Measurements from ENCODE around the gene UBR3. TPM values are rescaled to one million over a fixed set of nuclear protein-coding genes. Genes with fewer than 3 reads are reported as not detected.

UBR3 gene
- total and polyA plus RNA-seq, 2 experiments from 2014 or later, result 10.7 to 28.0 TPM

DNA sequence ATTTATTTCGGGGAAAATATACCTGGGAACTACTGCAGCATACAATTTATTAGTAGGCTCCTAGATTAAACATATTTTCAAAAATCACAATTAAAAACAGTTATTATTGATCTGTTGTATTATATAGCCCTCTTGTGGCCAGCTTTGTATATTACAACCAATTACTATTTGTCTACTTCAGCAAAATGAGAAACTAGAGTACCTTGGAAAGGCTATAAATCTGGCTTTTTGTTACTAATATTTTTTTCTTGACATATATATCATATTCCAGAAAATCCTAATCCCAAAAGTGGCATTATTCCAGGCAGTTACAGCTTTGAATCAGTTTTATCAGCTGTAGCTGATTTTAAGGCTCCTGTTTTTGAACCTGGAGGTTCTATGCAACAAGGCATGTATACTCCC lies 101.2 kb downstream of the UBR3 start:
- TF ChIP-seq CTCF (conservative IDR thresholded peaks at IDR 0.05; ENCODE audit: low read depth in 2 of 2) (peak in 1 of 2 experiments; percentile 90; a peak in 3 of 4 replicates), REST (IDR thresholded peaks at IDR 0.05; ENCODE audit: unreplicated experiment) (no peak)
- no peaks in the 10 kb centered on the region for H3K27me3 Mint-ChIP-seq (ENCODE audit: insufficient read depth, low read depth, poor library complexity)
- DNase-seq (ENCODE audit: low spot score), result peak; percentile 69

GRCh38 chr2:169933124-169933711 lies 106.0 kb downstream of the UBR3 start:
- H3K4me3 Mint-ChIP-seq, result no peak overlapping the region
- H2AFZ ChIP-seq, result no peak overlapping the region
- ATAC-seq (no peak), DNase-seq (ENCODE audit: low spot score) (peak; percentile 61)
- H3K4me3 ChIP-seq, result no peak overlapping the region
- H3K36me3 Mint-ChIP-seq (ENCODE audit: low read depth), result peaks cover 9% of the 10 kb centered on the region; the same call in 2 of the 3 replicates
- H3K79me2 ChIP-seq (replicated peaks; ENCODE audit: insufficient read depth), result no peaks in the 10 kb centered on the region
- H3K9me2 ChIP-seq (ENCODE audit: insufficient read depth), result no peaks in the 10 kb centered on the region
- H3K9me3 Mint-ChIP-seq, result no peaks in the 10 kb centered on the region
- H4K20me1 ChIP-seq (replicated peaks; ENCODE audit: insufficient read depth), result 0 out of 2 replicates have a peak, but pooled peaks cover 3% of the 10 kb centered on the region
- H3K4me1 ChIP-seq (ENCODE audit: insufficient read depth), result no peaks in the 10 kb centered on the region
- H3K27ac Mint-ChIP-seq, result no peak overlapping the region
- H3K4me1 Mint-ChIP-seq, result no peaks in the 10 kb centered on the region
- H3K4me2 ChIP-seq, result no peak overlapping the region
- no peaks in the 10 kb centered on the region for H3K36me3 ChIP-seq (ENCODE audit: insufficient read depth)
- no peaks in the 10 kb centered on the region for H3K27me3 ChIP-seq (ENCODE audit: insufficient read depth)
- H3K27ac ChIP-seq (ENCODE audit: low read depth), result no peak overlapping the region
- no peaks in the 10 kb centered on the region for H3K27me3 Mint-ChIP-seq (ENCODE audit: insufficient read depth, low read depth, poor library complexity)
- H3F3A ChIP-seq (replicated peaks; ENCODE audit: low read depth), result no peaks in the 10 kb centered on the region
- TF ChIP-seq CREB1 (CRISPR knock-in tag; IDR thresholded peaks at IDR 0.05; ENCODE audit: low read depth), result 0 out of 2 replicates have a peak, but pooled peaks have one; percentile 51
- TF ChIP-seq EZH2 (IDR thresholded peaks at IDR 0.05; ENCODE audit: low read depth, unreplicated experiment), result no peak
- peak; percentile 68 to 77 for TF ChIP-seq CTCF (conservative IDR thresholded peaks at IDR 0.05; ENCODE audit: low read depth in 2 of 2)
- TF ChIP-seq ZNF331 (CRISPR knock-in tag; IDR thresholded peaks at IDR 0.05; ENCODE audit: low read depth), result no peak
- TF ChIP-seq, protein P1, sequence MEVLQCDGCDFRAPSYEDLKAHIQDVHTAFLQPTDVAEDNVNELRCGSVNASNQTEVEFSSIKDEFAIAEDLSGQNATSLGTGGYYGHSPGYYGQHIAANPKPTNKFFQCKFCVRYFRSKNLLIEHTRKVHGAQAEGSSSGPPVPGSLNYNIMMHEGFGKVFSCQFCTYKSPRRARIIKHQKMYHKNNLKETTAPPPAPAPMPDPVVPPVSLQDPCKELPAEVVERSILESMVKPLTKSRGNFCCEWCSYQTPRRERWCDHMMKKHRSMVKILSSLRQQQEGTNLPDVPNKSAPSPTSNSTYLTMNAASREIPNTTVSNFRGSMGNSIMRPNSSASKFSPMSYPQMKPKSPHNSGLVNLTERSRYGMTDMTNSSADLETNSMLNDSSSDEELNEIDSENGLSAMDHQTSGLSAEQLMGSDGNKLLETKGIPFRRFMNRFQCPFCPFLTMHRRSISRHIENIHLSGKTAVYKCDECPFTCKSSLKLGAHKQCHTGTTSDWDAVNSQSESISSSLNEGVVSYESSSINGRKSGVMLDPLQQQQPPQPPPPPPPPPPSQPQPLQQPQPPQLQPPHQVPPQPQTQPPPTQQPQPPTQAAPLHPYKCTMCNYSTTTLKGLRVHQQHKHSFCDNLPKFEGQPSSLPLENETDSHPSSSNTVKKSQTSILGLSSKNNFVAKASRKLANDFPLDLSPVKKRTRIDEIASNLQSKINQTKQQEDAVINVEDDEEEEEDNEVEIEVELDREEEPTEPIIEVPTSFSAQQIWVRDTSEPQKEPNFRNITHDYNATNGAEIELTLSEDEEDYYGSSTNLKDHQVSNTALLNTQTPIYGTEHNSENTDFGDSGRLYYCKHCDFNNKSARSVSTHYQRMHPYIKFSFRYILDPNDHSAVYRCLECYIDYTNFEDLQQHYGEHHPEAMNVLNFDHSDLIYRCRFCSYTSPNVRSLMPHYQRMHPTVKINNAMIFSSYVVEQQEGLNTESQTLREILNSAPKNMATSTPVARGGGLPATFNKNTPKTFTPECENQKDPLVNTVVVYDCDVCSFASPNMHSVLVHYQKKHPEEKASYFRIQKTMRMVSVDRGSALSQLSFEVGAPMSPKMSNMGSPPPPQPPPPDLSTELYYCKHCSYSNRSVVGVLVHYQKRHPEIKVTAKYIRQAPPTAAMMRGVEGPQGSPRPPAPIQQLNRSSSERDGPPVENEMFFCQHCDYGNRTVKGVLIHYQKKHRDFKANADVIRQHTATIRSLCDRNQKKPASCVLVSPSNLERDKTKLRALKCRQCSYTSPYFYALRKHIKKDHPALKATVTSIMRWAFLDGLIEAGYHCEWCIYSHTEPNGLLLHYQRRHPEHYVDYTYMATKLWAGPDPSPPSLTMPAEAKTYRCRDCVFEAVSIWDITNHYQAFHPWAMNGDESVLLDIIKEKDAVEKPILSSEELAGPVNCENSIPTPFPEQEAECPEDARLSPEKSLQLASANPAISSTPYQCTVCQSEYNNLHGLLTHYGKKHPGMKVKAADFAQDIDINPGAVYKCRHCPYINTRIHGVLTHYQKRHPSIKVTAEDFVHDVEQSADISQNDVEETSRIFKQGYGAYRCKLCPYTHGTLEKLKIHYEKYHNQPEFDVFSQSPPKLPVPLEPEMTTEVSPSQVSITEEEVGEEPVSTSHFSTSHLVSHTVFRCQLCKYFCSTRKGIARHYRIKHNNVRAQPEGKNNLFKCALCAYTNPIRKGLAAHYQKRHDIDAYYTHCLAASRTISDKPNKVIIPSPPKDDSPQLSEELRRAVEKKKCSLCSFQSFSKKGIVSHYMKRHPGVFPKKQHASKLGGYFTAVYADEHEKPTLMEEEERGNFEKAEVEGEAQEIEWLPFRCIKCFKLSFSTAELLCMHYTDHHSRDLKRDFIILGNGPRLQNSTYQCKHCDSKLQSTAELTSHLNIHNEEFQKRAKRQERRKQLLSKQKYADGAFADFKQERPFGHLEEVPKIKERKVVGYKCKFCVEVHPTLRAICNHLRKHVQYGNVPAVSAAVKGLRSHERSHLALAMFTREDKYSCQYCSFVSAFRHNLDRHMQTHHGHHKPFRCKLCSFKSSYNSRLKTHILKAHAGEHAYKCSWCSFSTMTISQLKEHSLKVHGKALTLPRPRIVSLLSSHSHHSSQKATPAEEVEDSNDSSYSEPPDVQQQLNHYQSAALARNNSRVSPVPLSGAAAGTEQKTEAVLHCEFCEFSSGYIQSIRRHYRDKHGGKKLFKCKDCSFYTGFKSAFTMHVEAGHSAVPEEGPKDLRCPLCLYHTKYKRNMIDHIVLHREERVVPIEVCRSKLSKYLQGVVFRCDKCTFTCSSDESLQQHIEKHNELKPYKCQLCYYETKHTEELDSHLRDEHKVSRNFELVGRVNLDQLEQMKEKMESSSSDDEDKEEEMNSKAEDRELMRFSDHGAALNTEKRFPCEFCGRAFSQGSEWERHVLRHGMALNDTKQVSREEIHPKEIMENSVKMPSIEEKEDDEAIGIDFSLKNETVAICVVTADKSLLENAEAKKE (CRISPR knock-in tag; IDR thresholded peaks at IDR 0.05), result no peak

More for the DNA sequence above, 101.2 kb downstream of the UBR3 start:
- Histone ChIP-seq H2AFZ (no peak overlapping the region), H3K27ac (ENCODE audit: low read depth) (no peak overlapping the region), H3K79me2 (replicated peaks; ENCODE audit: insufficient read depth) (no peaks in the 10 kb centered on the region), H3K4me3 (no peak overlapping the region), H3K27me3 (ENCODE audit: insufficient read depth) (no peaks in the 10 kb centered on the region), H3K9me2 (ENCODE audit: insufficient read depth) (no peaks in the 10 kb centered on the region), H3K4me2 (no peak overlapping the region), H3K4me1 (ENCODE audit: insufficient read depth) (no peaks in the 10 kb centered on the region), H3F3A (replicated peaks; ENCODE audit: low read depth) (no peaks in the 10 kb centered on the region), H3K36me3 (ENCODE audit: insufficient read depth) (no peaks in the 10 kb centered on the region), H4K20me1 (replicated peaks; ENCODE audit: insufficient read depth) (no peaks in the 10 kb centered on the region)
- no peaks in the 10 kb centered on the region for H3K9me3 Mint-ChIP-seq
- no peaks in the 10 kb centered on the region for H3K4me1 Mint-ChIP-seq
- peaks cover 9% of the 10 kb centered on the region; the same call in 1 of the 3 replicates for H3K36me3 Mint-ChIP-seq (ENCODE audit: low read depth)
- no peak overlapping the region for H3K4me3 Mint-ChIP-seq
- no peak for ATAC-seq
- H3K27ac Mint-ChIP-seq, result no peak overlapping the region

Data from GM23338 (cell line).